HG02588 (cell line): ENCODE measurements around the gene GSG1L.

ENCODE experiments used
- ATAC-seq: cut with Tn5 transposase; IDR thresholded peaks from one replicate; pipeline ENCODE4 v1.9.1; 2021; ENCODE audit warnings: mild to moderate bottlenecking, moderate library complexity; ENCODE audit not compliant: unreplicated experiment

The GSG1L gene

GRCh38 chr16:28067604-28068379, 4.3 kb upstream of the GSG1L start:
- no peak for ATAC-seq

GRCh38 chr16:28064706-28065249, 1.3 kb upstream of the GSG1L start:
- no peak for ATAC-seq

- ATAC-seq: no peak
Measured at GRCh38 chr16:28064150-28064549, 636 bp upstream of the GSG1L start.

- no peak for ATAC-seq
Measured at GRCh38 chr16:28062847-28063521, 530 bp downstream of the GSG1L start.

GRCh38 chr16:28062261-28062846, 1.2 kb downstream of the GSG1L start:
- no peak for ATAC-seq

GRCh38 chr16:28061352-28062101, 2.0 kb downstream of the GSG1L start:
- ATAC-seq: no peak

- no peak for ATAC-seq
Measured at GRCh38 chr16:28059841-28060575, 3.5 kb downstream of the GSG1L start.

- no peak for ATAC-seq
Measured at GRCh38 chr16:28058839-28059589, 4.5 kb downstream of the GSG1L start.

GRCh38 chr16:28057949-28058348, 5.6 kb downstream of the GSG1L start:
- no peak for ATAC-seq

- ATAC-seq: no peak
Measured at GRCh38 chr16:28053461-28053860, 10.1 kb downstream of the GSG1L start.

- no peak for ATAC-seq
Measured at GRCh38 chr16:28052274-28053128, 11.0 kb downstream of the GSG1L start.

- no peak for ATAC-seq
Measured at GRCh38 chr16:28051486-28051885, 12.0 kb downstream of the GSG1L start.

GRCh38 chr16:28042811-28043210, 20.7 kb downstream of the GSG1L start:
- no peak for ATAC-seq

GRCh38 chr16:28041615-28042014, 21.9 kb downstream of the GSG1L start:
- no peak for ATAC-seq

GRCh38 chr16:28040039-28040438, 23.5 kb downstream of the GSG1L start:
- no peak for ATAC-seq

GRCh38 chr16:28039493-28039892, 24.0 kb downstream of the GSG1L start:
- no peak for ATAC-seq

- ATAC-seq: no peak
Measured at GRCh38 chr16:28038409-28038808, 25.1 kb downstream of the GSG1L start.

GRCh38 chr16:28035866-28036393, 27.6 kb downstream of the GSG1L start:
- no peak for ATAC-seq

- ATAC-seq: no peak
Measured at GRCh38 chr16:28033870-28034269, 29.6 kb downstream of the GSG1L start.
